GM12875 (cell line): Measurements from ENCODE around the gene NEUROD4.

Experiments used
- H3K4me3 ChIP-seq: one replicate; pipeline ENCODE4 v1.5.1; 2011; ENCODE audit warnings: low read depth, low read length, control low read depth
- CTCF ChIP-seq: IDR thresholded peaks from 2 replicates; pipeline ENCODE4 v1.5.1; 2011; ENCODE audit warnings: low read depth, mild to moderate bottlenecking, control low read depth, inconsistent platforms, low read length, moderate library complexity, borderline replicate concordance; ENCODE audit not compliant: insufficient read depth

The NEUROD4 gene

DNA sequence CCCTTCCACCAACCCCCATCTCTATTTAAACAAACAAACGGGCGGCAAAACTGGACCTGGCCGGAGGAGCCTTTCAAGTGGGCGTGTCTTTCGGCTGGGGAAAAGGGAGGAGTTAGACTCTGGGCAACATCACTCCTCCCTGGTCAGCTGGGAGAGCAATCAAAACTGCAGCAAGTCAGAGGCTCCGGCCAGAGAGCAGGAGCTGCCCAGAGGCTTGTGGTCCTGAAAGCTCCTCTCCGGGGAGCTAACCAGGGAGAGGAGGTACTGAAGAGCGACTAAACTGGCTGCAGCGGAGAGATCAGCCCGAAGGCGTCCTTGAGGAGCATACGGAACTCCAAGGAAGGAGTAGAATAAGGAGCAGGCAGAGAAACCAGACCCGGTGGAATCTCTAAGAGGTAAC lies at the start of gene NEUROD4:
Gene NEUROD4 (plus strand): TSS at position 191 of the 400 bp plus-strand sequence. CDS start 6,466 bp downstream, outside the sequence.
- no peak for TF ChIP-seq CTCF
- H3K4me3 ChIP-seq, result no peak within 1 kb of the TSS

DNA sequence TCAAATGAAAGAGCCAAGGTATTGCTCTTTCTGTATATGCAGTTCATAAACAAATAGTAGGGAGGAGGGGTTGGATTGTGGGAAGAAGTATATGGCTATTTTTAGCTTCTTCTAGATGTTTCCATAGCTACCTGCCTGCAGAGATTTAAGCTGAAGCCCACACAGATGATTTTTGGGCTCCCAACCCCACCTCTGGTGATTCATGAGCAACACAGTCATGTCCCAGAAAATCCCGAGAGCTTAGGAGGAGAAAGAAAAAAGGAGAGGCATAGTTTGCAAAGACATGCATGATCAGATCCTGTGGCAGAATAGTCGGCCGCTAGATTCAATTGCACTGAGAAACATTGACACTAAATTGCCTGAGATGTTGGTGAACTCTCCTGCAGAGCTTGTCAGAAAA lies 49.0 kb upstream of the NEUROD4 start:
- no peak for TF ChIP-seq CTCF
- no peak overlapping the region for H3K4me3 ChIP-seq

DNA sequence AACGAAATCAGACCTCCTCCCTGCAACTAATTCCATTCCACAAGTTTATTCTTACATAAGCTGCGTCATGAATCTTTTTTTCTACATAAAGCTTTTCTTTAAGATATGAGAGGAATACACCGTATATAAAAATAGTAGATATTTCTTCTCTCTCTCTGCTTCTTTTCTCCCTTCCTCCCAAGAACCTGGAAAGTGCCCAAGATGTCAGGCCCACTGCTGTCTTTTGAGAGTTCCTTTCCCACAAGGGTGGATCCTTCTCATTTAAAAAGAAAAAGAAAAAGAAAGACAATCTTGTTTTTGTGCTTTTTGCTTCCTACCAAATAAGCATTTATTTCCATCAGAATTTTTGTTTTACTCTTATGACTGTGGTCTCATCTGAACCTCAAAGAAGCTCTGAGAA lies 46.2 kb upstream of the NEUROD4 start:
- no peak for TF ChIP-seq CTCF
- no peak overlapping the region for H3K4me3 ChIP-seq

- no peak for TF ChIP-seq CTCF
- H3K4me3 ChIP-seq, result no peak overlapping the region
Measured at GRCh38 chr12:54974279-54974678, 45.5 kb upstream of the NEUROD4 start.

GRCh38 chr12:54975272-54975671 lies 44.5 kb upstream of the NEUROD4 start:
- TF ChIP-seq CTCF, result no peak
- no peak overlapping the region for H3K4me3 ChIP-seq

DNA sequence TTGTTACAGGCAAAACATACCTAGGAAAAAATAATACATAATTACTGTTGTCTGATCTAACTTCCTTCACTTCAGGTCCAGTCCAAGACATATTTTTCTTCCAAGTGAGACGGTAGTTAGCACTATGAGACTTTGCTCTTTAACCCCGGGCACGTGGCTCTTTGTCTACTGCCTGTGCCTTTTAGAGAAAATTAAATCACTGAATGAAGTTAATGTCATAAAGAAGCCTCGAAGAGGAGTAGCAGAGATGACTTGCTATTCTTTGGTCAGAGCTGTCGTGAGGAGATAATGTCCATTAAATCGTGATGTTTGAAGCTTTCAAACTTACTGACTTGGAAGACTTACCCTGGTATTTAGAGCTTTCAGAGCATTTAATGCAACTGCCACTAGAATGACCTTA lies 43.9 kb upstream of the NEUROD4 start:
- TF ChIP-seq CTCF, result no peak

DNA sequence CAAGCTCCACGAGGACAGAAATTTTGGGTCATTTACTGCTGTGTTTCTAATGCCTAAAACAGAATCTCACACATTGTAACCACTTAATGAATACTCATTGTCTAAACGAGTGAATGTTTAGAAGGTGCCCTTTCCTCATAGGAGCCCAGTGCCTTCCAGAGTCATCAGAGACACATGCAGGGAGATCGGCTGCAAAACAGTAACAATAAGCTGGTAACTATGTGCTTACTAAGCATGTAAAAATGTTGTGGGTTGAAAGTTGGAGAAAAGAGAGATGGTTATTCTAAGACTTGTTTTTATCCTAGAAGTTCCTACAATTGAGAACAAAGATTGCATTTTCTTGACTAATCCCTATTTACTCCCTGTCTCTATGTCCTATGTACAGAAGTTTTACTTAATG lies 42.6 kb upstream of the NEUROD4 start:
- H3K4me3 ChIP-seq, result no peak overlapping the region
- no peak for TF ChIP-seq CTCF

More for the DNA sequence above, 43.9 kb upstream of the NEUROD4 start:
- H3K4me3 ChIP-seq, result no peak overlapping the region
